ENCODE measurements around the gene ATP1A4. TPM values are rescaled to one million over a fixed set of nuclear protein-coding genes. Genes with fewer than 3 reads are reported as not detected.

ATP1A4 gene
- total and polyA plus RNA-seq, 2 of the 8 experiments (the other 6 are each of a cell fraction or from before 2014, with no cell fraction given), result 0.48 to 0.61 TPM

DNA sequence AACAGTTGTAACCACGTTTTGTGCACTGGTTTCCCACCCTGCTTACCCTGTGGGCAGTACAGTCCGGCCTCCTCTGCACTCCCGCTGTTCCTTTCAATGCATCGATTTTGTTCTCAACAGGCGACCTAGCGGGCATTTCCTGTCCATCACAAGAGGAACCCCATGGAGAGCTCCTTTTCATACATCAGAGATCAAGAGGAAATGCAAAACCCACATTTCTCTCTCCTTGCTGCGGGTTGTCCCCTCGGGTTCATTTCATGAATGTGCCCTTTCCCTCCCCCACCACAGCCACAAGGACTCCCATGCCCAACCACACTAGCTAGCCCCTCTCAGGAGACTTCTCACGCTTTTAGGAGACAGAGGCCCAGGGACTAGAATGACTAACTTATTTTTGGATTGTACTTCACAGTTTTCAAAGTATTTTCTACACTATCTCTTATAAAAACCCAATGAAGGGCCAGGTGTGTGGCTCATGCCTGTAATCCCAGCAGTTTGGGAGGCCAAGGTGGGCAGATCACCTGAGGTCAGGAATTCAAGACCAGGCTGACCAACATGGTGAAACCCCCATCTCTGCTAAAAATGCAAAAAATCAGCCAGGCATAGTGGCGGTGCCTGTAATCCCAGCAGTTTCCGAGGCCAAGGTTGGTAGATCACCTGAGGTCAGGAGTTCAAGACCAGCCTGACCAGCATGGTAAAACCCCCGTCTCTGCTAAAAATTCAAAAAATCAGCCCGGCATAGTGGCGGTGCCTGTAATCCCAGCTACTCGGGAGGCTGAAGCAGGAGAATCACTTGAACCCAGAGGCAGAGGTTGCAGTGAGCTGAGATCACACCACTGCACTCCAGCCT lies 18.4 kb downstream of the ATP1A4 start:
- H3K23me2 ChIP-seq (ENCODE audit: low read depth, low read length), result peaks cover 3% of the 10 kb centered on the region; the same call in 1 of the 2 replicates
- peak overlapping the region in 3 of 4 experiments; percentile 7 to 50 (median 13); a peak in 5 of 8 replicates for H3K4me3 ChIP-seq (ENCODE audit: extremely low read depth in 1 of 4, insufficient read depth in 2 of 4, low read depth in 3 of 4, low read length in 4 of 4)
- H3K9me3 ChIP-seq (ENCODE audit: insufficient read depth in 2 of 2, low read depth in 1 of 2, low read length in 1 of 2), result no peaks in the 10 kb centered on the region
- no peak overlapping the region for H2BK15ac ChIP-seq (ENCODE audit: low read length)
- peak overlapping the region; percentile 53; the same call in 1 of the 2 replicates for H3K18ac ChIP-seq (ENCODE audit: extremely low read depth, low read length)
- H3K56ac ChIP-seq (replicated peaks; ENCODE audit: insufficient read length, low read depth, low read length), result no peak overlapping the region
- 18% methylated on average over 15 of the region's 15 CpGs; no CpG with 5 or more reads in 1 of the 2 experiments for WGBS, 2 experiments (ENCODE audit: extremely low coverage in 1 of 2, insufficient coverage in 1 of 2, insufficient read length in 1 of 2, insufficient replicate concordance in 2 of 2, low coverage in 1 of 2, low lambda C conversion rate in 2 of 2, missing lambda C conversion rate in 1 of 2)
- no peak overlapping the region for H2AFZ ChIP-seq (ENCODE audit: low read length)
- H4K5ac ChIP-seq (ENCODE audit: insufficient read length, low read depth, low read length), result no peak overlapping the region
- POLR2A ChIA-PET (ENCODE audit: partially characterized antibody), result interaction anchor here (0.6 to 11.8 kb wide), 34 partner anchors 9 to 981 kb away, joined by 3 to 107 read pairs (median 4); partner anchors contain the start of genes ATP1A4, CASQ1, DCAF8 and IGSF8
- H2BK20ac ChIP-seq (ENCODE audit: low read length), result peak overlapping the region; percentile 94; the same call in 1 of the 2 replicates
- H3K79me1 ChIP-seq (ENCODE audit: low read depth, low read length), result no peaks in the 10 kb centered on the region
- FAIRE-seq (peak; percentile 97), DNase-seq (ENCODE audit: low read depth in 1 of 2, low spot score in 2 of 2) (peak; percentile 79 to 86)
- no peak overlapping the region for H3K9ac ChIP-seq (replicated peaks in 1 of 4; ENCODE audit: extremely low read depth in 1 of 4, low read depth in 3 of 4, low read length in 3 of 4)
- no peak overlapping the region for H3K23ac ChIP-seq (ENCODE audit: insufficient read length)
- H4K91ac ChIP-seq (replicated peaks; ENCODE audit: insufficient read length, low read length), result peak overlapping the region; percentile 56
- H3K79me2 ChIP-seq (ENCODE audit: control insufficient read depth in 1 of 2, insufficient read depth in 2 of 2, low read length in 2 of 2), result no peaks in the 10 kb centered on the region
- peak overlapping the region; percentile 98; the same call in 1 of the 2 replicates for H2BK5ac ChIP-seq (ENCODE audit: low read depth, low read length)
- peak overlapping the region; percentile 99; the same call in 1 of the 2 replicates for H2BK12ac ChIP-seq (ENCODE audit: low read depth, low read length)
- peak overlapping the region; percentile 52 for H2BK120ac ChIP-seq (replicated peaks; ENCODE audit: low read depth, low read length)
- no peak overlapping the region for H4K8ac ChIP-seq (ENCODE audit: extremely low read depth, insufficient read depth, low read length)
- H3K4me1 ChIP-seq (replicated peaks in 1 of 4; ENCODE audit: control insufficient read depth in 3 of 4, insufficient read depth in 4 of 4, low read length in 3 of 4), result peaks cover 12 to 28% (median 22%) of the 10 kb centered on the region in 4 experiments; a peak in 6 of 7 replicates
- no peak overlapping the region for H3K14ac ChIP-seq (ENCODE audit: insufficient read length)
- H4K20me1 ChIP-seq (replicated peaks in 1 of 2; ENCODE audit: control insufficient read depth in 1 of 2, insufficient read depth in 2 of 2, low read length in 2 of 2), result no peaks in the 10 kb centered on the region
- H3K27ac ChIP-seq (ENCODE audit: low read depth, low read length), result peak overlapping the region; percentile 46; the same call in 1 of the 2 replicates
- peak overlapping the region; percentile 82 for H2AK5ac ChIP-seq (ENCODE audit: low read depth, low read length)
- CTCF ChIA-PET (ENCODE audit: partially characterized antibody), result interaction anchor here (0.7 to 18.4 kb wide), 23 partner anchors 10 to 122 kb away, joined by 3 to 257 read pairs (median 6); partner anchors contain the start of genes ATP1A2, CASQ1, IGSF8 and KCNJ9
- no peak overlapping the region for H3K4ac ChIP-seq (replicated peaks; ENCODE audit: insufficient read length, low read depth, low read length)
- H3K36me3 ChIP-seq (ENCODE audit: control insufficient read depth in 2 of 4, insufficient read depth in 4 of 4, low read length in 3 of 4), result no peaks in the 10 kb centered on the region
- H3K4me2 ChIP-seq (ENCODE audit: insufficient read depth in 1 of 2, low read depth in 2 of 2, low read length in 2 of 2), result peak overlapping the region; percentile 14 to 60
- H3K27me3 ChIP-seq (replicated peaks in 1 of 4; ENCODE audit: control insufficient read depth in 3 of 4, extremely low read depth in 1 of 4, insufficient read depth in 3 of 4, low read length in 3 of 4), result peaks cover 0 to 2% (median under 1%) of the 10 kb centered on the region in 4 experiments; a peak in 2 of 7 replicates
- TF ChIP-seq NRF1 (IDR thresholded peaks at IDR 0.05; ENCODE audit: low read depth, low read length), result no peak
- TF ChIP-seq TCF12 (IDR thresholded peaks at IDR 0.05; ENCODE audit: low read depth, low read length), result 0 out of 2 replicates have a peak, but pooled peaks have one; percentile 69
- peak; percentile 15 to 59 for TF ChIP-seq BCL11A (IDR thresholded peaks at IDR 0.05; ENCODE audit: low read depth in 2 of 2, low read length in 2 of 2)
- no peak for TF ChIP-seq JUN (IDR thresholded peaks at IDR 0.05; ENCODE audit: low read depth, low read length)
- TF ChIP-seq TEAD4 (IDR thresholded peaks at IDR 0.05; ENCODE audit: low read depth, low read length), result peak; percentile 68; the same call in 1 of the 2 replicates
- peak; percentile 48; the same call in 1 of the 2 replicates for TF ChIP-seq CREB1 (IDR thresholded peaks at IDR 0.05)
- peak; percentile 91 for TF ChIP-seq SP1 (IDR thresholded peaks at IDR 0.05; ENCODE audit: low read depth, low read length)
